ENCODE results near the gene SLC5A10.

Gene SLC5A10

GRCh38 chr17:18987862-18988545 lies 36.0 kb downstream of the SLC5A10 start:
- DNase-seq: no peak

- DNase-seq: no peak
These were observed 36.7 kb downstream of the SLC5A10 start for GRCh38 chr17:18988546-18989173.

- no peak for DNase-seq
These were observed 38.4 kb downstream of the SLC5A10 start for GRCh38 chr17:18990331-18990730.

GRCh38 chr17:18991531-18992315 lies 39.8 kb downstream of the SLC5A10 start:
- DNase-seq: no peak

- DNase-seq: no peak
These were observed 40.6 kb downstream of the SLC5A10 start for GRCh38 chr17:18992454-18993130.

- no peak for DNase-seq
These were observed 42.1 kb downstream of the SLC5A10 start for GRCh38 chr17:18993905-18994526.

GRCh38 chr17:18994631-18995030 lies 42.7 kb downstream of the SLC5A10 start:
- no peak for DNase-seq

GRCh38 chr17:18995220-18995619 lies 43.3 kb downstream of the SLC5A10 start:
- no peak for DNase-seq

GRCh38 chr17:18996458-18996857 lies 44.5 kb downstream of the SLC5A10 start:
- DNase-seq: no peak

GRCh38 chr17:18997650-18998196 lies 45.8 kb downstream of the SLC5A10 start:
- no peak for DNase-seq

GRCh38 chr17:18999394-18999793 lies 47.4 kb downstream of the SLC5A10 start:
- no peak for DNase-seq

GRCh38 chr17:18999911-19000310 lies 47.9 kb downstream of the SLC5A10 start:
- no peak for DNase-seq

GRCh38 chr17:19000531-19001325 lies 48.8 kb downstream of the SLC5A10 start:
- DNase-seq: no peak

- no peak for DNase-seq
These were observed 50.1 kb downstream of the SLC5A10 start for GRCh38 chr17:19001907-19002590.

- no peak for DNase-seq
These were observed 51.0 kb downstream of the SLC5A10 start for GRCh38 chr17:19002805-19003542.

GRCh38 chr17:19003543-19004420 lies 51.8 kb downstream of the SLC5A10 start:
- peak; percentile 94 for DNase-seq

- DNase-seq: peak; percentile 92
These were observed 52.6 kb downstream of the SLC5A10 start, which contains the start of gene FAM83G for GRCh38 chr17:19004421-19005136. Gene FAM83G (minus strand): TSS chr17:19004764. CDS start chr17:19004041, 723 bp downstream.

- no peak for DNase-seq
These were observed 53.3 kb downstream of the SLC5A10 start for GRCh38 chr17:19005137-19005773.

All from islet precursor cell (in vitro differentiated cells).